ENCODE measurements around the gene HID1. TPM values are rescaled to one million over a fixed set of nuclear protein-coding genes. Genes with fewer than 3 reads are reported as not detected.
A peak's percentile ranks its signal among the peaks of the same experiment; 100 is the strongest.

The HID1 gene
- total and polyA plus RNA-seq, 9 of the 15 experiments (the other 6 are each of a cell fraction or from before 2014, with no cell fraction given): 0.14 to 2.1 (median 0.54) TPM; not detected in 2

GRCh38 chr17:74979408-74980146 lies 7.0 kb upstream of the HID1 start (continued):
- no peak for TF ChIP-seq ZNF639 (CRISPR knock-in tag; conservative IDR thresholded peaks at IDR 0.05 in 1 of 2, IDR thresholded peaks at IDR 0.05 in 1 of 2)
- TF ChIP-seq RBM39 (optimal IDR thresholded peaks at IDR 0.05; ENCODE audit: low read depth, low read length): no peak
- no peak for TF ChIP-seq ZNF274 (IDR thresholded peaks at IDR 0.05; ENCODE audit: borderline replicate concordance, low read depth, low read length)
- TF ChIP-seq RBM25 (IDR thresholded peaks at IDR 0.05; ENCODE audit: low read depth, low read length, severe bottlenecking): no peak
- TF ChIP-seq XRCC3 (IDR thresholded peaks at IDR 0.05): no peak
- no peak for TF ChIP-seq PCBP2 (IDR thresholded peaks at IDR 0.05; ENCODE audit: low read depth, low read length, poor library complexity, severe bottlenecking)
- TF ChIP-seq ZNF165 (CRISPR knock-in tag; IDR thresholded peaks at IDR 0.05; ENCODE audit: borderline replicate concordance): no peak
- TF ChIP-seq TGIF2 (CRISPR knock-in tag; IDR thresholded peaks at IDR 0.05): no peak
- no peak for TF ChIP-seq SLC30A9 (CRISPR knock-in tag; IDR thresholded peaks at IDR 0.05)
- TF ChIP-seq CCAR2 (IDR thresholded peaks at IDR 0.05; ENCODE audit: low read depth, low read length): no peak
- no peak for TF ChIP-seq ZNF354B (CRISPR knock-in tag; IDR thresholded peaks at IDR 0.05)
- TF ChIP-seq ELK1 (CRISPR knock-in tag; IDR thresholded peaks at IDR 0.05): no peak
- no peak for TF ChIP-seq DNMT1 (IDR thresholded peaks at IDR 0.05)
- TF ChIP-seq, protein P1, sequence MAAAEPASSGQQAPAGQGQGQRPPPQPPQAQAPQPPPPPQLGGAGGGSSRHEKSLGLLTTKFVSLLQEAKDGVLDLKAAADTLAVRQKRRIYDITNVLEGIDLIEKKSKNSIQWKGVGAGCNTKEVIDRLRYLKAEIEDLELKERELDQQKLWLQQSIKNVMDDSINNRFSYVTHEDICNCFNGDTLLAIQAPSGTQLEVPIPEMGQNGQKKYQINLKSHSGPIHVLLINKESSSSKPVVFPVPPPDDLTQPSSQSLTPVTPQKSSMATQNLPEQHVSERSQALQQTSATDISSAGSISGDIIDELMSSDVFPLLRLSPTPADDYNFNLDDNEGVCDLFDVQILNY (CRISPR knock-in tag; IDR thresholded peaks at IDR 0.05): no peak
- no peak for TF ChIP-seq ZEB2 (IDR thresholded peaks at IDR 0.05)
- peak; percentile 29; the same call in 1 of the 2 replicates for TF ChIP-seq GATA2 (CRISPR knock-in tag; IDR thresholded peaks at IDR 0.05)
- TF ChIP-seq ASH1L (IDR thresholded peaks at IDR 0.05; ENCODE audit: borderline replicate concordance, low read depth, partially characterized antibody): no peak
- TF ChIP-seq ZNF212 (CRISPR knock-in tag; IDR thresholded peaks at IDR 0.05): no peak
- TF ChIP-seq CREB3L1 (IDR thresholded peaks at IDR 0.05; ENCODE audit: borderline replicate concordance, low read depth): no peak
- TF ChIP-seq KAT7 (CRISPR knock-in tag; IDR thresholded peaks at IDR 0.05; ENCODE audit: borderline replicate concordance): no peak
- no peak for TF ChIP-seq NR2C1 (IDR thresholded peaks at IDR 0.05)
- TF ChIP-seq NR2C1 (tag; IDR thresholded peaks at IDR 0.05): 0 out of 2 replicates have a peak, but pooled peaks have one; percentile 19
- no peak for TF ChIP-seq NR3C1 (CRISPR knock-in tag; IDR thresholded peaks at IDR 0.05)
- no peak for TF ChIP-seq ELF4 (CRISPR knock-in tag; IDR thresholded peaks at IDR 0.05)
- TF ChIP-seq PTRF (tag; IDR thresholded peaks at IDR 0.05): no peak
- no peak for TF ChIP-seq ZNF282 (CRISPR knock-in tag; IDR thresholded peaks at IDR 0.05)
